CD4-positive, alpha-beta T cell treated with Interleukin-15 for 4 hours (primary cell): ENCODE data around the gene LMX1A.

Experiments
- DNase-seq: peaks from one replicate; pipeline ENCODE4 v3.0.0-alpha.2; 2020; ENCODE audit warnings: low spot score

LMX1A gene

GRCh38 chr1:165265196-165265838, 91.2 kb downstream of the LMX1A start:
- no peak for DNase-seq

- DNase-seq: no peak
Observed at GRCh38 chr1:165259706-165260428, 96.6 kb downstream of the LMX1A start.

- no peak for DNase-seq
Observed at GRCh38 chr1:165259236-165259635, 97.3 kb downstream of the LMX1A start.

GRCh38 chr1:165257969-165258459, 98.5 kb downstream of the LMX1A start:
- no peak for DNase-seq

GRCh38 chr1:165254896-165255625, 101.5 kb downstream of the LMX1A start:
- DNase-seq: no peak

GRCh38 chr1:165254376-165254775, 102.1 kb downstream of the LMX1A start:
- no peak for DNase-seq

- DNase-seq: no peak
Observed at GRCh38 chr1:165253818-165254254, 102.7 kb downstream of the LMX1A start.

GRCh38 chr1:165248969-165249571, 107.4 kb downstream of the LMX1A start:
- no peak for DNase-seq

- DNase-seq: no peak
Observed at GRCh38 chr1:165241952-165242351, 114.6 kb downstream of the LMX1A start.

GRCh38 chr1:165241321-165241720, 115.2 kb downstream of the LMX1A start:
- DNase-seq: no peak

- no peak for DNase-seq
Observed at GRCh38 chr1:165240492-165240891, 116.0 kb downstream of the LMX1A start.

- DNase-seq: no peak
Observed at GRCh38 chr1:165239873-165240272, 116.6 kb downstream of the LMX1A start.

- no peak for DNase-seq
Observed at GRCh38 chr1:165235777-165236291, 120.7 kb downstream of the LMX1A start.

- DNase-seq: no peak
Observed at GRCh38 chr1:165235155-165235776, 121.2 kb downstream of the LMX1A start.

GRCh38 chr1:165234149-165234548, 122.4 kb downstream of the LMX1A start:
- no peak for DNase-seq

GRCh38 chr1:165228676-165229075, 127.8 kb downstream of the LMX1A start:
- DNase-seq: no peak

- DNase-seq: no peak
Observed at GRCh38 chr1:165228111-165228655, 128.3 kb downstream of the LMX1A start.

GRCh38 chr1:165226326-165226725, 130.2 kb downstream of the LMX1A start:
- no peak for DNase-seq

- no peak for DNase-seq
Observed at GRCh38 chr1:165225650-165226049, 130.9 kb downstream of the LMX1A start.

- DNase-seq: no peak
Observed at GRCh38 chr1:165225062-165225461, 131.5 kb downstream of the LMX1A start.

- no peak for DNase-seq
Observed at GRCh38 chr1:165224504-165224903, 132.0 kb downstream of the LMX1A start.
